ENCODE results near the gene PNO1.
A peak's percentile ranks its signal among the peaks of the same experiment; 100 is the strongest.

The PNO1 gene

GRCh38 chr2:68119504-68119903 is 38.2 kb upstream of the PNO1 start:
- H3K4me3 ChIP-seq (ENCODE audit: low read depth, low read length): no peak overlapping the region
- TF ChIP-seq POLR2A (IDR thresholded peaks at IDR 0.05; ENCODE audit: extremely low read depth, insufficient read length) (no peak), MYC (IDR thresholded peaks at IDR 0.05; ENCODE audit: low read depth, low read length) (no peak), CTCF (IDR thresholded peaks at IDR 0.05; ENCODE audit: low read depth, low read length) (no peak), MAX (IDR thresholded peaks at IDR 0.05; ENCODE audit: low read depth, low read length) (no peak)
- DNase-seq (ENCODE audit: low read depth): no peak

- TF ChIP-seq CTCF (IDR thresholded peaks at IDR 0.05; ENCODE audit: low read depth, low read length) (peak; percentile 98), MYC (IDR thresholded peaks at IDR 0.05; ENCODE audit: low read depth, low read length) (0 out of 2 replicates have a peak, but pooled peaks have one; percentile 40), MAX (IDR thresholded peaks at IDR 0.05; ENCODE audit: low read depth, low read length) (peak; percentile 39; the same call in 1 of the 2 replicates), POLR2A (IDR thresholded peaks at IDR 0.05; ENCODE audit: extremely low read depth, insufficient read length) (no peak)
- no peak overlapping the region for H3K4me3 ChIP-seq (ENCODE audit: low read depth, low read length)
- DNase-seq (ENCODE audit: low read depth): peak; percentile 88
These were observed 35.6 kb upstream of the PNO1 start for GRCh38 chr2:68121873-68122679.

GRCh38 chr2:68122680-68122964 is 35.1 kb upstream of the PNO1 start:
- no peak overlapping the region for H3K4me3 ChIP-seq (ENCODE audit: low read depth, low read length)
- TF ChIP-seq MAX (IDR thresholded peaks at IDR 0.05; ENCODE audit: low read depth, low read length) (no peak), CTCF (IDR thresholded peaks at IDR 0.05; ENCODE audit: low read depth, low read length) (no peak), MYC (IDR thresholded peaks at IDR 0.05; ENCODE audit: low read depth, low read length) (no peak), POLR2A (IDR thresholded peaks at IDR 0.05; ENCODE audit: extremely low read depth, insufficient read length) (no peak)
- DNase-seq (ENCODE audit: low read depth): no peak

- H3K4me3 ChIP-seq (ENCODE audit: low read depth, low read length): no peak overlapping the region
- no peak for DNase-seq (ENCODE audit: low read depth)
- TF ChIP-seq MYC (IDR thresholded peaks at IDR 0.05; ENCODE audit: low read depth, low read length) (no peak), CTCF (IDR thresholded peaks at IDR 0.05; ENCODE audit: low read depth, low read length) (no peak), POLR2A (IDR thresholded peaks at IDR 0.05; ENCODE audit: extremely low read depth, insufficient read length) (no peak), MAX (IDR thresholded peaks at IDR 0.05; ENCODE audit: low read depth, low read length) (no peak)
These were observed 33.4 kb upstream of the PNO1 start for GRCh38 chr2:68124321-68124720.

- no peak for DNase-seq (ENCODE audit: low read depth)
- TF ChIP-seq POLR2A (IDR thresholded peaks at IDR 0.05; ENCODE audit: extremely low read depth, insufficient read length): no peak
- no peak for TF ChIP-seq CTCF (IDR thresholded peaks at IDR 0.05; ENCODE audit: low read depth, low read length)
- TF ChIP-seq MAX (IDR thresholded peaks at IDR 0.05; ENCODE audit: low read depth, low read length): no peak
- no peak for TF ChIP-seq MYC (IDR thresholded peaks at IDR 0.05; ENCODE audit: low read depth, low read length)
These were observed 31.9 kb upstream of the PNO1 start for GRCh38 chr2:68125821-68126220.

More at GRCh38 chr2:68125821-68126220, 31.9 kb upstream of the PNO1 start:
- no peak overlapping the region for H3K4me3 ChIP-seq (ENCODE audit: low read depth, low read length)

Measured in NB4 (cell line).